ENCODE data around the gene ETFA. TPM values are rescaled to one million over a fixed set of nuclear protein-coding genes. Genes with fewer than 3 reads are reported as not detected.

ETFA gene
- total RNA-seq, 4 donors from 2014 or later: 65.8 to 195 (median 159) TPM

DNA sequence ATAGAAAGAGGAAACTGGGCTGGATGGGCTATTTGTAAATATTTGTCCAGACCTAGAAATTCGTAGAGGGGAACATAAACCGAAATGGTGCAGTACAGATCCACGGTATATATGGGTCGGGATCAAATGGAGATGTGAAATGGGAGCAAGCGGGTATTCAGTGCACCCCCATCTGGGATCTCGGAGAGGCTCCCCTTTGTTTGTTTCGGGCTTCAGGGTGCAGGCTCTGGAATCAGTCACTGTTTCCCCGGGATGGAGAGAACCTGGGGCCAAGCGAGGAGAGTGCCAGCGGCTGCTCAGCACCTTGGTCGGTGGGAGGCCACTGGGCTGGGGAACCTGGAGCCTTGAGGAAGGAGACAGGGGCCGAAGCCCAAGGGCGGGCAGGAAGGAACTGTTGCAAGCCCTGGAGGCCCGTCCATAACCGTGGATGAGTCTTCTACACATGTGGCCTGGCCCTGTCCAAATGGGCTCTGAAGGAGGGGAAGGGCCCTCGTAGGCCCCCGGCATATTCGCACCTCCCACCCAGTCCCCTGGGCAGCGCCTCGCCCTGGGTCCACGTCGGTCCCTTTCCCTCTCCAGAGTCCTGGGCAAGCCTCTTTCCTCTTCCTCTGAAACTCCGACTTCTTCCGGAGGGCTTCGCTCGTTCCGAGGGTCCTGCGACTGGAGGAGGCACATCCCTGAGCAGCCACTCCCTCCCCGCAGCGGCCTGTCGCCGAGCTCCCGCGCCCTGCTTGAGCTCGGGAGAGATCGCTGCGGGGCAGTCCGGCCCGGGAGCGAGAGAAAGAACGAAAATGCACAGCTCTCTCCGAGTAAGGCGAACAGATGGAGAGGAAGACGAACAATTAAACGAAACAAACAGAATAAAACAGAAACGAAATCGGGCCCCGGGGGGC lies 28.3 kb upstream of the ETFA start:
- peak; percentile 23 for DNase-seq
- H3K27me3 ChIP-seq: peaks cover 100% of the 10 kb centered on the region
- H3K27ac ChIP-seq: peak overlapping the region; percentile 26 to 70 (median 36)
- TF ChIP-seq POLR2AphosphoS5 (IDR thresholded peaks at IDR 0.05) (no peak), EP300 (IDR thresholded peaks at IDR 0.05; ENCODE audit: low read depth) (no peak), POLR2A (IDR thresholded peaks at IDR 0.05) (no peak)
- TF ChIP-seq, protein P1, sequence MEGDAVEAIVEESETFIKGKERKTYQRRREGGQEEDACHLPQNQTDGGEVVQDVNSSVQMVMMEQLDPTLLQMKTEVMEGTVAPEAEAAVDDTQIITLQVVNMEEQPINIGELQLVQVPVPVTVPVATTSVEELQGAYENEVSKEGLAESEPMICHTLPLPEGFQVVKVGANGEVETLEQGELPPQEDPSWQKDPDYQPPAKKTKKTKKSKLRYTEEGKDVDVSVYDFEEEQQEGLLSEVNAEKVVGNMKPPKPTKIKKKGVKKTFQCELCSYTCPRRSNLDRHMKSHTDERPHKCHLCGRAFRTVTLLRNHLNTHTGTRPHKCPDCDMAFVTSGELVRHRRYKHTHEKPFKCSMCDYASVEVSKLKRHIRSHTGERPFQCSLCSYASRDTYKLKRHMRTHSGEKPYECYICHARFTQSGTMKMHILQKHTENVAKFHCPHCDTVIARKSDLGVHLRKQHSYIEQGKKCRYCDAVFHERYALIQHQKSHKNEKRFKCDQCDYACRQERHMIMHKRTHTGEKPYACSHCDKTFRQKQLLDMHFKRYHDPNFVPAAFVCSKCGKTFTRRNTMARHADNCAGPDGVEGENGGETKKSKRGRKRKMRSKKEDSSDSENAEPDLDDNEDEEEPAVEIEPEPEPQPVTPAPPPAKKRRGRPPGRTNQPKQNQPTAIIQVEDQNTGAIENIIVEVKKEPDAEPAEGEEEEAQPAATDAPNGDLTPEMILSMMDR (IDR thresholded peaks at IDR 0.05): no peak
- peak overlapping the region; percentile 17 to 56 (median 24) for H3K4me3 ChIP-seq
- no peaks in the 10 kb centered on the region for H3K36me3 ChIP-seq
- intact Hi-C loops (cut with DNase I; ENCODE audit: low total_unique reads): loop anchor here (2.0 to 10.0 kb wide), 2 partner anchors 53 to 145 kb away; no protein-coding TSS in a partner anchor
- H3K4me1 ChIP-seq: peaks cover 4 to 84% (median 69%) of the 10 kb centered on the region in 4 donors
- in situ Hi-C loops (cut with MboI; ENCODE audit: low pct_ligation_motif_present in 1 of 4, low pct_unique_long_range_greater_than_20kb in 1 of 4, low sequenced_read_pairs in 3 of 4): loop anchor here in 1 of 4 donors (25.0 kb wide), 1 partner anchor 152 kb away; no protein-coding TSS in a partner anchor
- 11 to 16% methylated on average over 20 to 47 of the region's 48 CpGs for WGBS, 2 donors (ENCODE audit: low coverage in 1 of 2)
- H3K9me3 ChIP-seq: no peaks in the 10 kb centered on the region

GRCh38 chr15:76338486-76339304 lies 27.4 kb upstream of the ETFA start:
- in situ Hi-C loops (cut with MboI; ENCODE audit: low pct_ligation_motif_present in 1 of 4, low pct_unique_long_range_greater_than_20kb in 1 of 4, low sequenced_read_pairs in 3 of 4) (loop anchor here in 1 of 4 donors (25.0 kb wide), 1 partner anchor 151 kb away; no protein-coding TSS in a partner anchor), intact Hi-C loops (cut with DNase I; ENCODE audit: low total_unique reads) (loop anchor here (10.0 kb wide), 1 partner anchor 144 kb away; no protein-coding TSS in a partner anchor)
- DNase-seq: no peak
- peaks cover 100% of the 10 kb centered on the region for H3K27me3 ChIP-seq
- no peaks in the 10 kb centered on the region for H3K36me3 ChIP-seq
- TF ChIP-seq EP300 (IDR thresholded peaks at IDR 0.05; ENCODE audit: low read depth) (no peak), POLR2AphosphoS5 (IDR thresholded peaks at IDR 0.05) (no peak), POLR2A (IDR thresholded peaks at IDR 0.05) (no peak)
- TF ChIP-seq, protein P1 (IDR thresholded peaks at IDR 0.05): no peak
- H3K4me1 ChIP-seq: peaks cover 4 to 84% (median 69%) of the 10 kb centered on the region in 4 donors
- H3K27ac ChIP-seq: peak overlapping the region in 2 of 4 donors; percentile 39 to 70
- WGBS, 2 donors (ENCODE audit: low coverage in 1 of 2): 36 to 80% methylated on average over 1 to 12 of the region's 26 CpGs
- H3K9me3 ChIP-seq: no peaks in the 10 kb centered on the region
- peak overlapping the region in 3 of 4 donors; percentile 14 to 56 (median 27) for H3K4me3 ChIP-seq

GRCh38 chr15:76337696-76338485 lies 26.6 kb upstream of the ETFA start:
- peaks cover 4 to 78% (median 66%) of the 10 kb centered on the region in 4 donors for H3K4me1 ChIP-seq

More at GRCh38 chr15:76337696-76338485, 26.6 kb upstream of the ETFA start:
- Histone ChIP-seq H3K9me3 (no peaks in the 10 kb centered on the region), H3K36me3 (no peaks in the 10 kb centered on the region), H3K4me3 (peak overlapping the region in 3 of 4 donors; percentile 14 to 56 (median 27)), H3K27ac (peak overlapping the region; percentile 53 to 70 (median 60)), H3K27me3 (peaks cover 100% of the 10 kb centered on the region)
- intact Hi-C loops (cut with DNase I; ENCODE audit: low total_unique reads) (loop anchor here (10.0 kb wide), 1 partner anchor 143 kb away; no protein-coding TSS in a partner anchor), in situ Hi-C loops (cut with MboI; ENCODE audit: low pct_ligation_motif_present in 1 of 4, low pct_unique_long_range_greater_than_20kb in 1 of 4, low sequenced_read_pairs in 3 of 4) (loop anchor here in 1 of 4 donors (25.0 kb wide), 1 partner anchor 151 kb away; no protein-coding TSS in a partner anchor)
- DNase-seq: peak; percentile 25
- WGBS, 2 donors (ENCODE audit: low coverage in 1 of 2): 6% methylated on average over 41 of the region's 89 CpGs; no CpG with 5 or more reads in 1 of the 2 donors
- TF ChIP-seq POLR2A (IDR thresholded peaks at IDR 0.05) (no peak), POLR2AphosphoS5 (IDR thresholded peaks at IDR 0.05) (peak in 1 of 3 donors; percentile 16)
